Heart left ventricle (tissue), 16 donors: ENCODE data around the gene TNFAIP8L3. TPM values are rescaled to one million over a fixed set of nuclear protein-coding genes. Genes with fewer than 3 reads are reported as not detected.

Experiments
- ATAC-seq, 4 donors: fragments of 200-7000 bp; cut with Tn5 transposase; one replicate each; pipeline ENCODE4 v1.9.1; 2020 to 2022; ENCODE audit warnings: moderate library complexity in 4 of 4, mild to moderate bottlenecking in 3 of 4, moderate number of reproducible peaks in 1 of 4
- DNase-seq, 5 donors: peaks; one replicate each; pipeline ENCODE4 v3.0.0-alpha.2; 2020
- H3K27ac ChIP-seq, 12 donors: fragments of 200-600 bp; sonication (generic) in 4 of 12; one replicate each; pipeline versions ENCODE4 v1.5.0 to v1.8.0; 2016 to 2022; ENCODE audit warnings: mild to moderate bottlenecking in 2 of 12
- H3K27me3 ChIP-seq, 9 donors: fragments of 200-600 bp; sonication (generic) in 2 of 9; one replicate each; pipeline versions ENCODE4 v1.5.1 to v1.8.0; 2016 to 2022; ENCODE audit warnings: mild to moderate bottlenecking in 3 of 9
- H3K36me3 ChIP-seq, 9 donors: fragments of 200-600 bp; sonication (generic) in 2 of 9; one replicate each; pipeline versions ENCODE4 v1.5.0 to v1.8.0; 2018 to 2022; ENCODE audit warnings: mild to moderate bottlenecking in 2 of 9
- H3K4me1 ChIP-seq, 12 donors: fragments of 200-600 bp; sonication (generic) in 4 of 12; one replicate each; pipeline versions ENCODE4 v1.5.0 to v1.8.0; 2016 to 2022; ENCODE audit warnings: mild to moderate bottlenecking in 3 of 12
- H3K4me3 ChIP-seq, 12 donors: fragments of 200-600 bp; sonication (generic) in 4 of 12; one replicate each; pipeline versions ENCODE4 v1.5.0 to v1.8.0; 2017 to 2022; ENCODE audit warnings: mild to moderate bottlenecking in 9 of 12, moderate library complexity in 4 of 12
- H3K9me3 ChIP-seq, 12 donors: fragments of 200-600 bp; sonication (generic) in 4 of 12; one replicate each; pipeline versions ENCODE4 v1.5.0 to v1.8.0; 2016 to 2022; ENCODE audit warnings: mild to moderate bottlenecking in 1 of 12
- POLR2A ChIP-seq, 2 donors: fragments of 450-650 bp; IDR thresholded peaks; one replicate each; pipeline ENCODE4 v1.6.1; 2017; ENCODE audit warnings: antibody characterized with exemption in 2 of 2, mild to moderate bottlenecking in 2 of 2, moderate library complexity in 2 of 2
- WGBS, 4 donors: extraction: QIAGEN DNeasy Blood & Tissue Kit in 2 of 4; methylation state at CpG; one replicate each; pipeline versions ENCODE4 v1.1.5 to v1.1.7; 2013 to 2018; 5-methylcytosine and 5-hydroxymethylcytosine counted together
- intact Hi-C, 10 donors: fragments of 100-400 bp; cut with DNase I; formaldehyde crosslinking; loops; one replicate each; pipeline versions ENCODE4 v1.11.1 to v1.14.2; 2022
- polyA plus RNA-seq, 2 donors: library from polyadenylated mRNA; stranded (reverse); fragments of 200-250 nt; gene quantifications; one replicate each; pipeline ENCODE4 v1.2.3, GENCODE V29; 2013
- total RNA-seq, 9 donors: library from RNA; depleted of rRNA in 2 of 9; stranded (reverse); fragments of >200 nt in 2 of 9; fragmentation: NEBNext Ultra II Directional in 3 of 9; extraction: Animal tissue kit (Norgen Biotek cat#: 25700) in 3 of 9; gene quantifications; one replicate each; pipeline versions ENCODE4 v1.1.0 to v1.2.4, GENCODE V29; 2016 to 2023
- TF ChIP-seq, protein P1 (sequence below), 12 donors: fragments of 200-600 bp; sonication (generic) in 4 of 12; IDR thresholded peaks; one replicate each; pipeline versions ENCODE4 v1.5.0 to v1.8.0; 2018 to 2022; ENCODE audit warnings: antibody characterized with exemption in 12 of 12, mild to moderate bottlenecking in 5 of 12
- donor health status: ischemic (EF 13 %, LVEDD 7.1; RV severe dilation, severe dysfunction).
- donor health status: healthy with polysubstance abuse.
- donor health status: DM: no; HTN: yes; CAD: no.
- donor health status: DM: no; HTN: no; CAD: no.
- donor health status: ischemic (EF 25% LVEDD 6.9; RV normal size, moderate dysfunction).
- donor health status: ischemic (EF 25% LVEDD 5.7; RV mildly dilated, moderate dysfunction).
- donor health status: healthy.
- donor health status: DM: yes; HTN: yes; CAD: no.
- donor health status: ischemic (EF 35%, LVEDD 5.7; RV mildly dilated, moderate dysfunction).
- donor health status: nonischemic (EF 11% LVEDD 7.7; RV severe dilation, severe dysfunction).
- donor health status: DM: yes; HTN: yes; CAD: no.
- donor health status: PGD.
- donor health status: ischemic (EF 29% LVEDD 5.4; RV normal size, mild dysfunction).
- donor health status: nonischemic (EF 23%, LVEDD 6.1; RV moderate dilation, normal function).

The TNFAIP8L3 gene
- total and polyA plus RNA-seq, 11 donors = 1.3 to 28.0 (median 3.1) TPM

DNA sequence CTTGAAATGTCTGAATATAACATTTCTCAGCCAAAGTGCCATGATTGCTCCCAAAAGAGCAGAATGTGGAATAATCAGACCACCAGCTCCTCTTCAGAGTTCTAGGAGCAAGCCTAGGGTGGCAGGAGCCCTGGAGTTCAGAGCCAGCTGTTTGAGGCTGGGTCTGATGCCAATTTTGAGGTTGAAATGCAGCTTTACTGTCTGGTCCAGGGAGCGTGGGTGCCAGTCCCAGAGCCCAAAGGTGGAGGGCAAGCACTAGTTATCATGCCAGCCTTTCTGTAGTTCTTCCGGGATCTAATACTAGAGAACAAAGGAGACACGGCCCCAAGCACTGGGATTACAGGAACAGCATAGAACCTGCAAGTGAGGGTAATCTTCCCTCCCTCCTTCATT, 69.3 kb downstream of the TNFAIP8L3 start:
- Histone ChIP-seq H3K27me3 (no peaks in the 10 kb centered on the region), H3K4me3 (no peak overlapping the region), H3K36me3 (no peaks in the 10 kb centered on the region), H3K4me1 (peaks cover 0 to 12% (median 0%) of the 10 kb centered on the region in 12 donors), H3K27ac (no peak overlapping the region), H3K9me3 (no peaks in the 10 kb centered on the region)
- intact Hi-C loops = no loop called here
- WGBS, 4 donors = 83 to 91% (median 89%) methylated on average over 3 of the region's 3 CpGs
- no peak for DNase-seq
- TF ChIP-seq, protein P1, sequence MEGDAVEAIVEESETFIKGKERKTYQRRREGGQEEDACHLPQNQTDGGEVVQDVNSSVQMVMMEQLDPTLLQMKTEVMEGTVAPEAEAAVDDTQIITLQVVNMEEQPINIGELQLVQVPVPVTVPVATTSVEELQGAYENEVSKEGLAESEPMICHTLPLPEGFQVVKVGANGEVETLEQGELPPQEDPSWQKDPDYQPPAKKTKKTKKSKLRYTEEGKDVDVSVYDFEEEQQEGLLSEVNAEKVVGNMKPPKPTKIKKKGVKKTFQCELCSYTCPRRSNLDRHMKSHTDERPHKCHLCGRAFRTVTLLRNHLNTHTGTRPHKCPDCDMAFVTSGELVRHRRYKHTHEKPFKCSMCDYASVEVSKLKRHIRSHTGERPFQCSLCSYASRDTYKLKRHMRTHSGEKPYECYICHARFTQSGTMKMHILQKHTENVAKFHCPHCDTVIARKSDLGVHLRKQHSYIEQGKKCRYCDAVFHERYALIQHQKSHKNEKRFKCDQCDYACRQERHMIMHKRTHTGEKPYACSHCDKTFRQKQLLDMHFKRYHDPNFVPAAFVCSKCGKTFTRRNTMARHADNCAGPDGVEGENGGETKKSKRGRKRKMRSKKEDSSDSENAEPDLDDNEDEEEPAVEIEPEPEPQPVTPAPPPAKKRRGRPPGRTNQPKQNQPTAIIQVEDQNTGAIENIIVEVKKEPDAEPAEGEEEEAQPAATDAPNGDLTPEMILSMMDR (IDR thresholded peaks at IDR 0.05) = no peak
- TF ChIP-seq POLR2A (IDR thresholded peaks at IDR 0.05) = no peak
- ATAC-seq = no peak

GRCh38 chr15:51024735-51025453, 69.8 kb downstream of the TNFAIP8L3 start:
- Histone ChIP-seq H3K36me3 (no peaks in the 10 kb centered on the region), H3K27ac (no peak overlapping the region), H3K27me3 (no peaks in the 10 kb centered on the region), H3K4me3 (no peak overlapping the region), H3K4me1 (peaks cover 0 to 11% (median 0%) of the 10 kb centered on the region in 12 donors), H3K9me3 (peaks cover 0 to 3% (median 0%) of the 10 kb centered on the region in 12 donors)
- WGBS, 4 donors = 60 to 72% (median 65%) methylated on average over 4 of the region's 4 CpGs
- TF ChIP-seq POLR2A (IDR thresholded peaks at IDR 0.05) = no peak
- TF ChIP-seq, protein P1 (IDR thresholded peaks at IDR 0.05) = no peak
- DNase-seq (no peak), ATAC-seq (peak in 2 of 4 donors; percentile 55 to 58)
- intact Hi-C loops = no loop called here

DNA sequence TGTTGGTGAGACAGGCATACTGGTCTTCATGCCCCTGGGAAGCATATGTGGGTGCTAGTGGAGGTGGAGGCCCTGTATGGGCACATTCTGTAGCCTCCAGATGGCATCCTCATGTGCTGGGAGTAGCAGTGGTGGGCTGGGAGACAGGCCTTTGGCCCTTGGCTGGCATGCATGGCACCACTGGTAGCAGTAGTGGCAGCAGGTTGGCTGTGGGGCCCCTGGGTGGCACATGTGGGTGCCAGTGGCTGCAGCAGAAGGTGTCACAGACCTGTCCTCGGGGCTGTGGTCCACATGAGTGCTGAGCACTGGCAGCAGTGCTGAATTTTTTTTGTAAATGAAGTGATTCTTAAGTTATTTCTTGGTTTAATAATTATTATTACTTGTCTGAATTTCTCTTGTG, 71.2 kb downstream of the TNFAIP8L3 start:
- Histone ChIP-seq H3K4me1 (peaks cover 0 to 11% (median 0%) of the 10 kb centered on the region in 12 donors), H3K27me3 (no peaks in the 10 kb centered on the region), H3K4me3 (no peak overlapping the region), H3K27ac (no peak overlapping the region), H3K36me3 (no peaks in the 10 kb centered on the region), H3K9me3 (peaks cover 0 to 15% (median 1%) of the 10 kb centered on the region in 12 donors)
- TF ChIP-seq POLR2A (IDR thresholded peaks at IDR 0.05) = no peak
- TF ChIP-seq, protein P1 (IDR thresholded peaks at IDR 0.05) = no peak
- ATAC-seq = no peak
- 85 to 100% (median 96%) methylated on average over 1 of the region's 1 CpG for WGBS, 4 donors
- intact Hi-C loops = no loop called here
- no peak for DNase-seq

- Histone ChIP-seq H3K27ac (no peak overlapping the region), H3K36me3 (no peaks in the 10 kb centered on the region), H3K27me3 (no peaks in the 10 kb centered on the region), H3K9me3 (peaks cover 0 to 15% (median 1%) of the 10 kb centered on the region in 12 donors), H3K4me3 (no peak overlapping the region), H3K4me1 (peaks cover 0 to 11% (median 0%) of the 10 kb centered on the region in 12 donors)
- TF ChIP-seq, protein P1 (IDR thresholded peaks at IDR 0.05) = no peak
- no peak for TF ChIP-seq POLR2A (IDR thresholded peaks at IDR 0.05)
- DNase-seq (no peak), ATAC-seq (no peak)
- intact Hi-C loops = no loop called here
Measured at GRCh38 chr15:51022206-51022605, 72.5 kb downstream of the TNFAIP8L3 start.
